ENCODE results near the gene SPOCK1.

- TF ChIP-seq POLR2AphosphoS5 (IDR thresholded peaks at IDR 0.05; ENCODE audit: low read depth, low read length) (no peak), TAF1 (IDR thresholded peaks at IDR 0.05; ENCODE audit: borderline replicate concordance, insufficient read depth, low read length) (no peak), REST (IDR thresholded peaks at IDR 0.05; ENCODE audit: insufficient read depth in 1 of 2, low read depth in 2 of 2, low read length in 2 of 2) (no peak), SIN3A (IDR thresholded peaks at IDR 0.05; ENCODE audit: borderline replicate concordance, insufficient read depth, low read length) (no peak), FOXP2 (optimal IDR thresholded peaks at IDR 0.05; ENCODE audit: borderline replicate concordance, extremely low read depth, extremely low read length, insufficient read depth) (no peak)
Measured at GRCh38 chr5:137022725-137023124, 476.4 kb downstream of the SPOCK1 start.
